ENCODE measurements around the gene CARMIL3.

- TF ChIP-seq CTCF (IDR thresholded peaks at IDR 0.05; ENCODE audit: insufficient read depth, low read depth, low read length) = no peak
- no peak for TF ChIP-seq EZH2 (IDR thresholded peaks at IDR 0.05; ENCODE audit: insufficient read depth, low read length)
These were observed 65.4 kb downstream of the CARMIL3 start for GRCh38 chr14:24117179-24117578.

All from astrocyte (in vitro differentiated cells and primary cell).